GM20000 (cell line): ENCODE measurements around the gene MTCL3.

Source experiments
- DNase-seq: peaks from one replicate; pipeline ENCODE4 v3.0.0; 2012; ENCODE audit warnings: low spot score
- CTCF ChIP-seq: IDR thresholded peaks from 2 replicates; pipeline ENCODE4 v1.5.1; 2012; ENCODE audit warnings: mild to moderate bottlenecking, control low read depth; ENCODE audit errors: extremely low read depth, missing control alignments

The MTCL3 gene

GRCh38 chr6:127550403-127550802 lies 31.3 kb upstream of the MTCL3 start:
- no peak for DNase-seq
- no peak for TF ChIP-seq CTCF

- no peak for DNase-seq
These were observed 28.9 kb upstream of the MTCL3 start for GRCh38 chr6:127547904-127548649.

GRCh38 chr6:127547215-127547614 lies 28.1 kb upstream of the MTCL3 start:
- TF ChIP-seq CTCF = peak; percentile 30
- no peak for DNase-seq

More at GRCh38 chr6:127547904-127548649, 28.9 kb upstream of the MTCL3 start:
- no peak for TF ChIP-seq CTCF

- DNase-seq = peak; percentile 36
These were observed 20.1 kb upstream of the MTCL3 start for GRCh38 chr6:127539272-127539671.

GRCh38 chr6:127538750-127539264 lies 19.7 kb upstream of the MTCL3 start:
- DNase-seq = no peak

More at GRCh38 chr6:127539272-127539671, 20.1 kb upstream of the MTCL3 start:
- TF ChIP-seq CTCF = no peak

GRCh38 chr6:127533736-127534135 lies 14.6 kb upstream of the MTCL3 start:
- DNase-seq = no peak
- TF ChIP-seq CTCF = no peak

More at GRCh38 chr6:127538750-127539264, 19.7 kb upstream of the MTCL3 start:
- TF ChIP-seq CTCF = no peak

- no peak for TF ChIP-seq CTCF
- no peak for DNase-seq
These were observed 13.9 kb upstream of the MTCL3 start for GRCh38 chr6:127533011-127533410.
